Aorta (tissue), 5 donors: ENCODE results near the gene ERVK3-1. TPM values are rescaled to one million over a fixed set of nuclear protein-coding genes. Genes with fewer than 3 reads are reported as not detected.

ENCODE experiments used
- ATAC-seq: fragments of 200-7000 bp; cut with Tn5 transposase; one replicate; pipeline ENCODE4 v1.9.1; 2022; ENCODE audit warnings: moderate library complexity; ENCODE audit not compliant: low FRiP score
- DNase-seq, 2 donors: peaks; one replicate each; pipeline ENCODE4 v3.0.0-alpha.2; 2020
- H3K27ac ChIP-seq, 2 donors: one replicate each; pipeline ENCODE4 v1.5.1; 2013; ENCODE audit warnings: low read length in 2 of 2, mild to moderate bottlenecking in 2 of 2, moderate library complexity in 2 of 2, control low read depth in 1 of 2, inconsistent platforms in 1 of 2, low read depth in 1 of 2
- H3K27me3 ChIP-seq, 2 donors: one replicate each; pipeline ENCODE4 v1.6.1; 2013; ENCODE audit warnings: control low read depth in 1 of 2, low read length in 1 of 2, mild to moderate bottlenecking in 1 of 2, moderate library complexity in 1 of 2; ENCODE audit not compliant: insufficient read depth in 2 of 2, control insufficient read depth in 1 of 2
- H3K36me3 ChIP-seq, 2 donors: one replicate each; pipeline ENCODE4 v1.6.1; 2013; ENCODE audit warnings: control low read depth in 1 of 2, low read length in 1 of 2, mild to moderate bottlenecking in 1 of 2; ENCODE audit not compliant: insufficient read depth in 2 of 2, control insufficient read depth in 1 of 2
- H3K4me1 ChIP-seq, 2 donors: one replicate each; pipeline ENCODE4 v1.6.1; 2013; ENCODE audit warnings: low read length in 2 of 2, control low read depth in 1 of 2, mild to moderate bottlenecking in 1 of 2, moderate library complexity in 1 of 2; ENCODE audit not compliant: insufficient read depth in 2 of 2, control insufficient read depth in 1 of 2
- H3K4me3 ChIP-seq, 2 donors: one replicate each; pipeline ENCODE4 v1.5.1; 2013; ENCODE audit warnings: low read length in 2 of 2, control low read depth in 1 of 2, mild to moderate bottlenecking in 1 of 2
- H3K9me3 ChIP-seq: one replicate; pipeline ENCODE4 v1.6.1; 2013; ENCODE audit warnings: mild to moderate bottlenecking, low read length; ENCODE audit not compliant: control insufficient read depth
- WGBS, 2 donors: extraction: QIAGEN DNeasy Blood & Tissue Kit; methylation state at CpG; one replicate each; pipeline ENCODE4 v1.1.7; 2013; 5-methylcytosine and 5-hydroxymethylcytosine counted together
- intact Hi-C, 2 donors: fragments of 100-400 bp; cut with DNase I; formaldehyde crosslinking; loops; one replicate each; pipeline versions ENCODE4 v1.14.2 to v1.15.0; 2022
- polyA plus RNA-seq, 2 donors: library from polyadenylated mRNA; stranded (reverse); fragments of 200-250 nt; gene quantifications; one replicate each; pipeline ENCODE4 v1.2.3, GENCODE V29; 2013
- total RNA-seq, 2 donors: library from RNA; stranded (reverse); fragmentation: NEBNext Ultra II Directional; extraction: Animal tissue kit (Norgen Biotek cat#: 25700); gene quantifications; one replicate each; pipeline ENCODE4 v1.2.1, GENCODE V29; 2021
- donor health status: healthy with polysubstance abuse.
- donor health status: Bipolar disorder and iron deficiency.
- donor health status: DM: no; HTN: no; CAD: no.
- donor health status: DM: no; HTN: no; CAD: no.
- donor health status: DM: yes; HTN: yes; CAD: no.

The ERVK3-1 gene
- total and polyA plus RNA-seq, 4 donors, result 26.4 to 48.1 (median 34.0) TPM

DNA sequence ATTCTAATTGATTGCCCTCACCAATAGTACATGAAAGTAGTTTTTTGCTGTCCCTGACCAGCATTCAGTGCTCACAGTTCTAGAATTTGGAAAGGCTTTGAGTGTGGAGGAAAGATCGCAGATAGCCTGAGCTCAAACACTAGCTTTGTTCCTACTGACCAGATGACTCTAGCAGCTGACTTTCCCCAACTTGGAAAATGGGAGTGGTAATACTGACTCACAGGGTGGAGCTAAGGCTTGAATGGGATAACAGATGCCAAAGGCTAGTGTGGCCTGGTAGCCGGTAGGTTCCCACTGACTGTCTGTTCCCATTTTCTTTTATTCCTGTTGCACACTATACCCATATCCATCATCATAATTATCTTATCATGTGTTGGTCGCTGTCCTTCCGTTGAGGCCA, 25.3 kb downstream of the ERVK3-1 start:
- WGBS, 2 donors, result 65 to 79% methylated on average over 4 of the region's 4 CpGs
- ATAC-seq, result no peak

GRCh38 chr19:58332697-58333096, 27.5 kb downstream of the ERVK3-1 start:
- no peak overlapping the region for H3K4me3 ChIP-seq
- intact Hi-C loops, result no loop called here
- H3K27me3 ChIP-seq, result no peaks in the 10 kb centered on the region
- DNase-seq (no peak), ATAC-seq (no peak)
- peaks cover 0 to 3% of the 10 kb centered on the region in 2 donors for H3K4me1 ChIP-seq
- no peaks in the 10 kb centered on the region for H3K9me3 ChIP-seq
- WGBS, 2 donors, result 88 to 94% methylated on average over 1 of the region's 1 CpG
- peaks cover 0 to 5% of the 10 kb centered on the region in 2 donors for H3K36me3 ChIP-seq
- no peak overlapping the region for H3K27ac ChIP-seq

More for the DNA sequence above, 25.3 kb downstream of the ERVK3-1 start:
- Histone ChIP-seq H3K27me3 (no peaks in the 10 kb centered on the region), H3K27ac (no peak overlapping the region), H3K4me1 (peaks cover 3 to 5% of the 10 kb centered on the region in 2 donors), H3K4me3 (no peak overlapping the region), H3K9me3 (no peaks in the 10 kb centered on the region), H3K36me3 (peaks cover 0 to 5% of the 10 kb centered on the region in 2 donors)
- peak in 1 of 2 donors; percentile 11 for DNase-seq
- intact Hi-C loops, result no loop called here

- H3K27me3 ChIP-seq, result no peaks in the 10 kb centered on the region
- no peaks in the 10 kb centered on the region for H3K4me1 ChIP-seq
- WGBS, 2 donors, result 94 to 95% methylated on average over 19 of the region's 19 CpGs
- H3K27ac ChIP-seq, result no peak overlapping the region
- DNase-seq (peak in 1 of 2 donors; percentile 59), ATAC-seq (no peak)
- intact Hi-C loops, result no loop called here
- H3K36me3 ChIP-seq, result peaks cover 0 to 12% of the 10 kb centered on the region in 2 donors
- H3K9me3 ChIP-seq, result no peaks in the 10 kb centered on the region
- no peak overlapping the region for H3K4me3 ChIP-seq
These were observed 29.6 kb downstream of the ERVK3-1 start for GRCh38 chr19:58334691-58335249.

DNA sequence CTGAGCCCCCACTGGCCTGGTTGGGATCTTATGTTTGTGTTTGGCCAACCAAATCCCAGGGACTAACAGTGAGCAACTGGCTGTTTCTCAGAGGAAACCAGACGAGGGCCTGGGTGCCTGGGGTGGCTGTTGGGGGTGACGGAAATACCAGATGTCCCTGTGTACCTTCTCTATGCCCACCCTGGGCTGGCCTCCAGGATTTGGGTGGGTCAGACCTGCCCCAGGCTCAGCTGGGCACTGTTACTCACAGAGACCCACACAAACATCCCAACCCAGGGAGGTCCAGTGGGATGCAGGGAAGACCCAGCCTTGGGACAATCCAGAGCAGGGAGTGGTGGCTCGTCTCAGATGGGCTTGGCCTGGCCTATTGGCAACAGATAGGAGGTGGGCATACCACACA, 30.5 kb downstream of the ERVK3-1 start:
- H3K27me3 ChIP-seq, result no peaks in the 10 kb centered on the region
- no peak overlapping the region for H3K27ac ChIP-seq
- H3K4me1 ChIP-seq, result no peaks in the 10 kb centered on the region
- WGBS, 2 donors, result 73 to 79% methylated on average over 3 of the region's 3 CpGs
- H3K4me3 ChIP-seq, result no peak overlapping the region
- intact Hi-C loops, result no loop called here
- no peaks in the 10 kb centered on the region for H3K9me3 ChIP-seq
- peaks cover 0 to 13% of the 10 kb centered on the region in 2 donors for H3K36me3 ChIP-seq
- DNase-seq (peak in 1 of 2 donors; percentile 31), ATAC-seq (peak; percentile 26)

- ATAC-seq (no peak), DNase-seq (peak in 1 of 2 donors; percentile 15)
- intact Hi-C loops, result no loop called here
- H3K9me3 ChIP-seq, result no peaks in the 10 kb centered on the region
- 93 to 98% methylated on average over 1 of the region's 1 CpG for WGBS, 2 donors
- H3K36me3 ChIP-seq, result peaks cover 0 to 13% of the 10 kb centered on the region in 2 donors
- H3K27ac ChIP-seq, result no peak overlapping the region
- H3K27me3 ChIP-seq, result no peaks in the 10 kb centered on the region
- H3K4me3 ChIP-seq, result no peak overlapping the region
- no peaks in the 10 kb centered on the region for H3K4me1 ChIP-seq
These were observed 31.0 kb downstream of the ERVK3-1 start for GRCh38 chr19:58336216-58336615.

DNA sequence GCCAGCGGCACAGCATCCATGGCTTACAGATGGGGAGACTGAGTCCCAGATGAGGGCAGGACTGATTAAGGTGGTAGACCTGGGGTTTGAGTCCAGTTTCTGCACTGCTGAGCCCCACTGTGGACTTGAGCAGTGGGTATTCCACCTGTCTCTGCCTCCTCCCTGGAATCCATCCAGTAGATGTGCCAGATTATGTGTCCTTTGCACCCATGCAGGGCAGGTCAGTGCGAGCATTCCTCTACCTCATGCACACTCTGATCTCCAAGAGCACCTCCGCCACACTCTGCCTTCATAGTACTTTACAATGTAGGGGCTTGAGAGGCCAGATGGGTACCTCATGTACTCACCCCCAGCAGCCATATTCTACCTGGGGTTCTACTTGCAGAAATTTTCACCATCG, 31.6 kb downstream of the ERVK3-1 start:
- Histone ChIP-seq H3K27ac (no peak overlapping the region), H3K27me3 (no peaks in the 10 kb centered on the region), H3K4me3 (no peak overlapping the region), H3K9me3 (no peaks in the 10 kb centered on the region), H3K4me1 (no peaks in the 10 kb centered on the region), H3K36me3 (peaks cover 0 to 14% of the 10 kb centered on the region in 2 donors)
- ATAC-seq (no peak), DNase-seq (peak in 1 of 2 donors; percentile 16)
- intact Hi-C loops, result no loop called here
- WGBS, 2 donors, result 95 to 96% methylated on average over 4 of the region's 4 CpGs

GRCh38 chr19:58338336-58338735, 33.2 kb downstream of the ERVK3-1 start:
- H3K4me1 ChIP-seq, result no peaks in the 10 kb centered on the region
- H3K36me3 ChIP-seq, result peaks cover 0 to 14% of the 10 kb centered on the region in 2 donors
- intact Hi-C loops, result no loop called here
- H3K9me3 ChIP-seq, result no peaks in the 10 kb centered on the region
- no peak for ATAC-seq
- peak in 1 of 2 donors; percentile 52 for DNase-seq
- WGBS, 2 donors, result 97 to 99% methylated on average over 11 of the region's 11 CpGs
- no peaks in the 10 kb centered on the region for H3K27me3 ChIP-seq
- no peak overlapping the region for H3K27ac ChIP-seq
- H3K4me3 ChIP-seq, result no peak overlapping the region

DNA sequence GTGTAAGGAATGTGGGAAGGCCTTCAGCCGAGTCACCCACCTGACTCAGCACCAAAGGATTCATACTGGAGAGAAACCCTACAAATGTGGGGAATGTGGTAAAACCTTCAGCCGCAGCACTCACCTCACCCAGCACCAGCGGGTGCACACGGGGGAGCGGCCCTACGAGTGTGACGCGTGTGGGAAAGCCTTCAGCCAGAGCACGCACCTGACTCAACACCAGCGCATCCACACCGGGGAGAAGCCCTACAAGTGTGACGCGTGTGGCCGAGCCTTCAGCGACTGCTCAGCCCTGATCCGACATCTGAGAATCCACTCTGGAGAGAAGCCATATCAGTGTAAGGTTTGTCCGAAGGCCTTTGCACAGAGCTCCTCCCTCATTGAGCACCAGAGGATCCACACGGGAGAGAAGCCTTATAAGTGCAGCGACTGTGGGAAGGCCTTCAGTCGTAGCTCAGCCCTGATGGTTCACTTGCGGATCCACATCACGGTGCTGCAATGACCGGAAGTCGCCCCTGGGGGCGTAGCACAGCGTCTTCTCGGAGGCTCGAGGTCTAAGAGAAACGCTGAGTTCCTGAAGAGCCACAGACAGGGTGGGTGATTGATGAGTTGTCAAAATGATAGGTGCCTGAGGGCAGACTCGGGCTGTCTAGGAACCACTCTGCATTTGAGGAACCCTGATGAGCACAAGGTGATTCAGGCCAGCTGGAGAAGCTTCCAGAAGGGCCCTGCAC, 33.8 kb downstream of the ERVK3-1 start:
- WGBS, 2 donors, result 76 to 77% methylated on average over 30 of the region's 30 CpGs
- Histone ChIP-seq H3K27me3 (no peaks in the 10 kb centered on the region), H3K4me3 (no peak overlapping the region), H3K9me3 (no peaks in the 10 kb centered on the region), H3K27ac (no peak overlapping the region), H3K4me1 (no peaks in the 10 kb centered on the region), H3K36me3 (peaks cover 0 to 14% of the 10 kb centered on the region in 2 donors)
- no peak for ATAC-seq
- intact Hi-C loops, result no loop called here
- no peak for DNase-seq

GRCh38 chr19:58345558-58345957, 40.4 kb downstream of the ERVK3-1 start:
- intact Hi-C loops, result no loop called here
- Histone ChIP-seq H3K4me1 (no peaks in the 10 kb centered on the region), H3K27ac (no peak overlapping the region), H3K27me3 (no peaks in the 10 kb centered on the region), H3K36me3 (peaks cover 0 to 1% of the 10 kb centered on the region in 2 donors), H3K9me3 (no peaks in the 10 kb centered on the region), H3K4me3 (no peak overlapping the region)
- ATAC-seq (no peak), DNase-seq (peak in 1 of 2 donors; percentile 3)
- WGBS, 2 donors, result 69 to 70% methylated on average over 5 of the region's 5 CpGs
